Activated naive CD8-positive, alpha-beta T cell (primary cell): ENCODE results near the gene ZNF784.

ENCODE experiments used
- H3K27ac Mint-ChIP-seq: one replicate; pipeline ENCODE4 v1.8.0; 2021; ENCODE audit warnings: mixed read lengths
- H3K27me3 Mint-ChIP-seq: one replicate; pipeline ENCODE4 v1.8.0; 2021; ENCODE audit warnings: mixed read lengths
- H3K36me3 Mint-ChIP-seq: one replicate; pipeline ENCODE4 v1.8.0; 2021; ENCODE audit warnings: mixed read lengths
- H3K4me1 Mint-ChIP-seq: one replicate; pipeline ENCODE4 v1.8.0; 2021; ENCODE audit warnings: low read depth, mixed read lengths
- H3K4me3 Mint-ChIP-seq: one replicate; pipeline ENCODE4 v1.8.0; 2021; ENCODE audit warnings: mild to moderate bottlenecking, mixed read lengths
- H3K9me3 Mint-ChIP-seq: one replicate; pipeline ENCODE4 v1.8.0; 2021; ENCODE audit warnings: low read depth, mixed read lengths

The ZNF784 gene

DNA sequence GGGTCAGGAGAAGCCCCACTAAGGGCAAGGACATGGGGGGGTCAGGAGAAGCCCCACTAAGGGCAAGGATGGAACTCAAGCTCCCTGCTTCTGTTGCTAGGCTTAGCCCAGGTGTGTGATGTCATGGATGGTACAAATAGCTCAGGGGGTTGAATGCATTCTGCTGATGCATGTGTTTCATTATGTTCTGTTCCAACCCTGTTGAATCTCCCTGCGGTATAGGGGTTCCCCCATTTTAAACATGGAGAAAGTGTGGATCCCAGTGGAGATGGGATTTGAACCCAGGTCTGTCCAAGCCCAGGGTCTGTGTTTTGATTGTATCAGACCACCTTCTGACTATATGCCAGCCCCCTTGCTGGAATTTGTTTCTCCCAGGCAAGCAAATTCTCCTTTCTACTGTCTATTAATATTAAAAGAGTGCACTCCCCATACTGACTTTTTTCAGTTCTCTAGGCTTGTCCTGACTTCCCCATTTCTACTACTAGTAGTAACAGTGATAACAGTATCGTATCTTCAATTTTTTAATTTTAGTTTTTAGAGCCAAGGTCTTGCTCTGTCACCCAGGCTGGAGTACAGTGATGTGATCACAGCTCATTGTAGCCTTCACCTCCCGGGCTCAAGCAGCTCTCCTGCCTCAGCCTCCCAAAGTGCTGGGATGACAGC lies 12.3 kb downstream of the ZNF784 start:
- Mint-ChIP-seq H3K4me1 (peaks cover 41% of the 10 kb centered on the region), H3K36me3 (peaks cover 2% of the 10 kb centered on the region), H3K27ac (peak overlapping the region; percentile 28), H3K9me3 (no peaks in the 10 kb centered on the region), H3K27me3 (no peaks in the 10 kb centered on the region), H3K4me3 (no peak overlapping the region)

DNA sequence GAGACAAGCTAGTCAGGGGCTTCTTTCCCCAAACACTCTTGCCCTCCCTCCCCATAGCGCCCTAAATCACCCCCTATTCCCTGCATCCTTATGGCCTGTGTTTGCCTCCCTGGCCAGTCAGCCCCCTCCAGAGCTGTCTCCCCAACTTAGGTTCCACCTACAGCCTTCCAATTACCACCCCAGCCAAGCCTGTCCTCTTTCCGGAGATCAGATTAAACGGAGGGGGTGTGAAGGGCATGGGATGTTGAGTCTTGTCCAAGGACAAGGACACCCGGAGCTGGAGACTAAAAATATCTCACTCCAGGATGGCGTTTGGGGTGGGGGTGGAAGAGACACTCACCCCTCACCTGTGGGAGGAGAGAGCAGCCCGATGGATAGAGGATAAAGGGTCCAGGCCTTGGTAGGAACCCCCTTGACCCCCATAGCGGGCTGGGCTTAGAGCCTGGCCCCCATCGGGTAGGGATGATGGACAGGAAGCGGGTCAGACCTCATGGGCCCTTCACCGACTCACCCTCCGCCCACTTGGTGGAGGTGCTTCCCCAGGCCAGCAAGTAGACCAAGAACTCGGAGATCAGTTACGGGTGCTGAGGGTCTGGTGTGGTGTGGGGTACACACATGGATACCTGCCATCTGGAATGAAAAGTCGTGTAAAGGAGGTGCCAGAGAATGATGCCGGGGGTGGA lies 12.9 kb downstream of the ZNF784 start:
- H3K4me3 Mint-ChIP-seq, result no peak overlapping the region
- H3K9me3 Mint-ChIP-seq, result no peaks in the 10 kb centered on the region
- peaks cover 2% of the 10 kb centered on the region for H3K36me3 Mint-ChIP-seq
- no peaks in the 10 kb centered on the region for H3K27me3 Mint-ChIP-seq
- peaks cover 48% of the 10 kb centered on the region for H3K4me1 Mint-ChIP-seq
- peak overlapping the region; percentile 34 for H3K27ac Mint-ChIP-seq

DNA sequence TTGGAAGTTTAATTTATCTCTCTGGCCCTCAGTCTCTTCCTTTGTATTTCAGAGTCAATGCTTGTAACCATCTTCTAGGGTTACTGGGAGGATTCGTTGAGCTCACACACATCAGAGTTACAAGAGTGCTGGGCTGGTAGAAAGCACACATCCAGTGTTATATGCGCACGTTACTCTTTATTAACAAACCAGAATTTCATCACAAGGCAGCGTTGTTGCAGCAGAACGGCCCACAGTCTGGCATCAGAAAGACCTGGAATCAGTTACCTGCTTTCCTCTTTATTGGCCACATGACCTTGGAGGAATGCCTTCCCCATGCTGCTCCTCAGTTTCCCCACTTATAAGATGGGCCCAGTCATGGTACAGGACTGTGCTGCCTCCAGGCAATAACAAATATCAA lies 15.0 kb downstream of the ZNF784 start:
- H3K4me3 Mint-ChIP-seq, result no peak overlapping the region
- no peaks in the 10 kb centered on the region for H3K27me3 Mint-ChIP-seq
- peaks cover 58% of the 10 kb centered on the region for H3K4me1 Mint-ChIP-seq
- H3K27ac Mint-ChIP-seq, result peak overlapping the region; percentile 56
- H3K9me3 Mint-ChIP-seq, result no peaks in the 10 kb centered on the region
- peaks cover 2% of the 10 kb centered on the region for H3K36me3 Mint-ChIP-seq

DNA sequence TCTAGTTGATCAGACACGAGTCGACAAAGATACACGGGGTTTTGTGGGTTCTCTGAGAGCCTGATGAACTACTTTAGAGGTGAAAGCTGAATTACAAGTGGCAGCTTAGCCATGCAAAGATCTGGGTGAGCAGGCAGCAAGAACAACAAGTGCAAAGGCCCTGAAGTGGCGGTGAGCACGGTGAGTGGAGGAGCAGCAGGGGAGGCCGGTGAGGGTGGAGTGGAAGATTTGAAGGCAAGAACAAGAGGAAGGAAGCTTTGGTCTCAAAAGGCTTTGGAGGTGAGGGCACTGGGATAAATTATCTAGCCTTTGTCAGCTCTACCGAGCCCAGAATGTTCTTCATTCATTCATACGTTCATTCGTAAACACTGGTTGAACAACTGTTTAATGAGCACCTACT lies 17.5 kb downstream of the ZNF784 start:
- H3K27ac Mint-ChIP-seq, result peak overlapping the region; percentile 97
- peaks cover 59% of the 10 kb centered on the region for H3K4me1 Mint-ChIP-seq
- no peaks in the 10 kb centered on the region for H3K9me3 Mint-ChIP-seq
- H3K27me3 Mint-ChIP-seq, result no peaks in the 10 kb centered on the region
- peak overlapping the region; percentile 97 for H3K4me3 Mint-ChIP-seq
- peaks cover 2% of the 10 kb centered on the region for H3K36me3 Mint-ChIP-seq

DNA sequence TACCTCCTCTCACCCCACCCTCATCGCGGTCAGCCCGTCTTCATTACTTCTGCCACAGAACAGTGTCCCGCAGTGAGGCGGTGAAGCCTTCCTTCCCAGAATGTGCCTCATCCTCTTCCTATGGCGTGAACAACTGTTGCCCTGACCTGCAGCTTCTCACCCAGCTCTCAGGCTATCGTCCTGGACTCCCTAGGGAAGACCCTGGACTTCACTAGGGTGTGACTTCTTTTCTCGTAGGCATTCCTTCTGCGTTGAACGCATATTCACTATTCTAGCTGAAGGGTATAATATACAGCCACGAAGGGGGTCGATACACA lies 17.9 kb downstream of the ZNF784 start:
- Mint-ChIP-seq H3K27ac (peak overlapping the region; percentile 97), H3K36me3 (peaks cover 2% of the 10 kb centered on the region), H3K9me3 (no peaks in the 10 kb centered on the region), H3K4me3 (peak overlapping the region; percentile 97), H3K4me1 (peaks cover 59% of the 10 kb centered on the region), H3K27me3 (no peaks in the 10 kb centered on the region)

DNA sequence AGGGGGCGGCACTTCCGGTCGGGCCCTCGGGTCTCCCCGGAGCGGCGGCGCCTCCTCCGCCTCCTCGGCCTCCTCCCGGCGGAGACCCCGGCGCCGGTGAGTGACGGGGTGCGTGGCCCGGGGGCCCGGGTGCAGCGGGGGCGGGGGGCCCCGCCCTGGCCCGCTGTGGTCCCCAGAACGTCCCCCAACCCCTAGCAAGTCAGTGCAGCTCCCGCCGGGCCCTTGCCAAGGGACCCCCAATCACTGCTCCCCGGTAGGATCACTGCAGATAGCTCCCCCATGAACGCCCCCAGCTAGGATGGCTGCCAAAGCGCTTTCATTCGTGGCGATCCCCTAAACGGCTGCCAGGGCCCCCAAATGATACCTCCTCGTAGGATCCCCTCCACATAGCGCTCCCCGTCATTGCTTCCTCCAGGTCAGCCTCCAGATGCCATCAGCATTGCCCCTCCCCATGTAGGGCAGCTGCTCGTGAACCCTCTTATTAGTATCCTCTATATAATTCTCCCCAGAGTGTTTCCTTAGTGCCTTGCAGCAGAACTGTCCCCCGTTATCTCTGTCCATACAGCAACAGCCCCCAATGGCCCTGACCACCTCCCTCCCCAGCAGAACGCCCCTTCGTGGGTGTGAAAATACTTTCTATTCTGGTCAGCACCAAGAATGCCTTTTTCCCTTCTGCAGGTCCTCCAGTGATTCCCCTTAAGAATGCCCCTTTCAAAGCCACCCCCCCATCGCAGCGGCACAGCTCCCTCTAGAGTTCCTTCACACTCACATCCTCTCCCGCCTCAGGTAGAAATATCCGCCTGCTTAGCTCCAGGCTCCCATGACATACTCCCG lies 18.5 kb downstream of the ZNF784 start, which contains the start of gene ZNF865:
Gene ZNF865, plus strand, starts transcription at position 11 of the 834 bp plus-strand sequence. CDS start 7,972 bp downstream, outside the sequence.
- Mint-ChIP-seq H3K4me1 (peaks cover 59% of the 10 kb centered on the region), H3K27ac (peak within 1 kb of the TSS; percentile 97), H3K27me3 (no peaks in the 10 kb centered on the region), H3K4me3 (peak within 1 kb of the TSS; percentile 97), H3K36me3 (peaks cover 2% of the 10 kb centered on the region), H3K9me3 (no peaks in the 10 kb centered on the region)

DNA sequence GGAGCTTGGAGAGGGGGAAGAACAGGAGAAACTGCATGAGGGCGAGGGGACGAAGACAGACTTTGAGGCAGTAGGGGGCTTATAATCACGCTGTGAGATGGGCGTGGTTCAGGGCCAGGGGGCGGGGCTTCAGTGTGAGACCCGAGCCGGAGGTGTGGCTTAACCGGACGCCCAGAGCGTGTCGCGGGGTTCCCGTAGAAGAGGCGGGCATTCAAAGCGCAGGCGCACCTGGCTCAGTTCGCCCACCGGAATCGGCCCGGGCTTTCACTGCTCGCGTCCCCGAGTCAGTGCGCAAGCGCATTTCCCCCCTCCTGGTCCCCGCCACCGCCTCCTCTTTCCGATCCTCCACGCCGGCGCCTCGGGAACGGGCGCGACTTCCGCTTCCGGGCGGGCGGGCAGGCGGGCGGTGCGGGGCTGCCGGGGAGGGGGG lies 19.1 kb downstream of the ZNF784 start:
- peak overlapping the region; percentile 94 for H3K27ac Mint-ChIP-seq
- H3K9me3 Mint-ChIP-seq, result no peaks in the 10 kb centered on the region
- H3K27me3 Mint-ChIP-seq, result no peaks in the 10 kb centered on the region
- peaks cover 2% of the 10 kb centered on the region for H3K36me3 Mint-ChIP-seq
- H3K4me3 Mint-ChIP-seq, result peak overlapping the region; percentile 93
- peaks cover 53% of the 10 kb centered on the region for H3K4me1 Mint-ChIP-seq

DNA sequence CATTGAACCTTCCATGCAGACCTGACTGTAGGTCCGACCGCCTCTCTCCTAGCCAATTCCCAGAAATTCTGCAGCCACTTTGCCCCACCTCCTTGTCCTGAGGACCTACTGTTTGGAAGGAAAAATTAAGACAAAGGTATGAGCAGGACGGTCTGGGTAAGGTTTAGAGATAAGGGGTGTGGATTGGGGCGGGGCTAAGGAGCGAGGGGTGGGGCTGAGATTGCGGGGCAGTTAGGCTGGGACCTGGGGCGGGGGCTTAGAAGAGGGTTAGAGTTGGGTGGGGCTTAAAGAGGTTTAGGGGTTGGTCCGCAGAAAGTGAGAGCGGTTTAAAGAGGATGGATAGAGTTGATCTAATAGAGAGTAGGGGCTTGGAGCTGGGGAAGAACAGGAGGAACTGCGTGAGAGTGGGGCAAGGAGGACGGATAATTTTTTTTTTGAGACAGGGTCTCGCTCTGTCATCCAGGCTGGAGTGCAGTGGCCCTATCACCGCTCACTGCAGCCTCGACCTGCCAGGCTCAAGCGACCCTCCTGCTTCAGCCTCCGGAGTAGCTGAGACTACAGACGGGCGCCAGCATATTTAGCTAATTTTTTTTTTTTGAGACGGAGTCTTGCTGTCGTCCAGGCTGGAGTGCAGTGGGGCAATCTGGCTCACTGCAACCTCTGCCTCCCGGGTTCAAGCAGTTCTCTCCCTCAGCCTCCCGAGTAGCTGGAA lies 20.6 kb downstream of the ZNF784 start:
- H3K4me3 Mint-ChIP-seq, result peak overlapping the region; percentile 46
- peaks cover 47% of the 10 kb centered on the region for H3K4me1 Mint-ChIP-seq
- peaks cover 2% of the 10 kb centered on the region for H3K36me3 Mint-ChIP-seq
- H3K9me3 Mint-ChIP-seq, result no peaks in the 10 kb centered on the region
- H3K27ac Mint-ChIP-seq, result peak overlapping the region; percentile 28
- no peaks in the 10 kb centered on the region for H3K27me3 Mint-ChIP-seq

DNA sequence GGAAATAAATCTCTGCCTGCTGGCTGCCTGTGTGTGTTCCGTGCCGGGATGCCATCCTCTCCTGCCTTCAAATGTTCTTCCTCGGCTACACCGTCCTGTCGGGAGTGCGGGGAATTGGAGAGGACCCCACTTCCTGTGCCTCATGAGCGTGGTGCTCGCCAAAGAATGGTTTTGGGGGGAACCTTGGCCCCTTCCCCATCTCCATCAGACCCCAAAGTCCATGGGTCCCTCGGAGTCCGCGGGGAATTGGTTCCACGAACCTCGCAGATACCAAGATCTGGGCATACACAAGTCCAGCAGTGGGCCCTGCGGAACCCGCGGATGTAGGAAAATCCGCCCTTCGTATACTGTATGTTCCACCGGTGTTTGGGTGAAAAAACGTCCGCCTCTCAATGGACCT lies 21.3 kb downstream of the ZNF784 start:
- Mint-ChIP-seq H3K27ac (no peak overlapping the region), H3K4me1 (peaks cover 46% of the 10 kb centered on the region), H3K36me3 (peaks cover 4% of the 10 kb centered on the region), H3K27me3 (no peaks in the 10 kb centered on the region), H3K4me3 (peak overlapping the region; percentile 46), H3K9me3 (no peaks in the 10 kb centered on the region)

DNA sequence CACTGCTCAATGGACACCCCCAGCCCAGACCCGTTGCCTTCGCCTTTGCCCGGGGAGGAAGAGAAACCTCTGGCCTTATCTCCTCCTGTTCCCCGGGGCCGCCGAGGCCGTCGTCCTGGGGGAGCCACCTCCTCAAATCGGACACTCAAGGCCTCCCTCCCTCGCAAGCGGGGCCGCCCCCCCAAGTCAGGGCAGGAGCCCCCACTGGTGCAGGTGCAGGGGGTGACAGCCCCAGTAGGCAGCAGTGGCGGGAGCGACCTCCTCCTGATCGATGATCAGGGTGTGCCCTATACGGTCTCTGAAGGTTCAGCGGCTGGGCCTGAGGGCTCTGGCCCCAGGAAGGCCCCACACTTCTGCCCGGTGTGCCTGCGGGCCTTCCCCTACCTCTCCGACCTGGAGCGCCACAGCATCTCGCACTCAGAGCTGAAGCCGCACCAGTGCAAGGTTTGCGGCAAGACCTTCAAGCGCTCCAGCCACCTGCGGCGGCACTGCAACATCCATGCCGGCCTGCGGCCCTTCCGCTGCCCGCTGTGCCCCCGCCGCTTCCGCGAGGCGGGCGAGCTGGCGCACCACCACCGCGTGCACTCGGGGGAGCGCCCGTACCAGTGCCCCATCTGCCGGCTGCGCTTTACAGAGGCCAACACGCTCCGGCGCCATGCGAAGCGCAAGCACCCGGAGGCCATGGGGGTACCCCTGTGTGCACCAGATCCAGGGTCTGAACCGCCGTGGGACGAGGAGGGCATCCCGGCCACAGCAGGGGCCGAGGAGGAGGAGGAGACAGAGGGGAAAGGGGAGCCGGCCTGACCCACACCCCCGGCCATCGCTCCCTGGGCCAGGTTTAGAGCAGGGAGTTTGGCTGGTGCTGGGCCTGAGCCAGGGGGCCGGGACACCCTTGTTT lies 22.0 kb downstream of the ZNF784 start:
- Mint-ChIP-seq H3K9me3 (no peaks in the 10 kb centered on the region), H3K27ac (no peak overlapping the region), H3K36me3 (peaks cover 4% of the 10 kb centered on the region), H3K4me1 (peaks cover 38% of the 10 kb centered on the region), H3K27me3 (no peaks in the 10 kb centered on the region), H3K4me3 (no peak overlapping the region)

DNA sequence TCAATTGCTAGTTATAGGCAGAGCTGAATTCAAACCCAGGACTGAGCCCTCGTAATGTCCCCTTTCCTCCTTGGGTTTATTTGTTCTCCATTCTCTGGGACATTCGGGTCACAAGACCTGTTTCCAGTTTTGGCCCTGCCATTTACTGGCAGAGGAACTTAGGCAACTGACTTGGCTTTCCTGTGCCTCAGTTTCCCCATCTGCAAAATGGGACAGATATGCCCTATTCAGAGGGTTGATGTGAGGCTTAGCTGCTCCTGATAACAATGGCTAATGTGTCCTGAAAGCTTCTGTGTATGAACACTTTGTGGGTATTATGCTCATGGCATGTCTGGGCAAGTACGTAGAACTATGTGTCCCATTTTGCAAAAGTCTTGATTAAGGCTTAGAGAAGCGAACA lies 23.3 kb downstream of the ZNF784 start:
- H3K9me3 Mint-ChIP-seq, result no peaks in the 10 kb centered on the region
- no peaks in the 10 kb centered on the region for H3K27me3 Mint-ChIP-seq
- peak overlapping the region; percentile 81 for H3K27ac Mint-ChIP-seq
- peaks cover 28% of the 10 kb centered on the region for H3K4me1 Mint-ChIP-seq
- H3K4me3 Mint-ChIP-seq, result peak overlapping the region; percentile 87
- peaks cover 8% of the 10 kb centered on the region for H3K36me3 Mint-ChIP-seq

DNA sequence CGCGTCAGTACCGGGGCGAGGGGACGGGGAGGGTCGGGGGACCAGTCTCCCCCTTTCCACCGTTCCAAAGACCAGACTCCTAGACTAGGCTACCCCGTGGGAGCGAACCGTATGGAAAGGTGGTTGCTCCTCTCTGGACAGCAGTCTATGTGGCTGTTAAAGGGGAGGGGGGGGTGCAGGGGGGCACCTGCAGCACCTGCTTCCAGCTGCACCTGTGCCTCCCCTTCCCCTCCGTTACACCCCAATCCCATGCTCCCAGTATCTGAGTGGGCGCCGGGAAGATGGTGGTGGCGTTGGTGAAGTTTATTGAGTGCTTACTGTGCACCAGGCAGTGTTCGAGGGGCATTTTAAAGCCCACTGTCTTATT lies 23.7 kb downstream of the ZNF784 start:
- Mint-ChIP-seq H3K4me3 (peak overlapping the region; percentile 87), H3K9me3 (no peaks in the 10 kb centered on the region), H3K27me3 (no peaks in the 10 kb centered on the region), H3K36me3 (peaks cover 10% of the 10 kb centered on the region), H3K27ac (peak overlapping the region; percentile 81), H3K4me1 (peaks cover 27% of the 10 kb centered on the region)

DNA sequence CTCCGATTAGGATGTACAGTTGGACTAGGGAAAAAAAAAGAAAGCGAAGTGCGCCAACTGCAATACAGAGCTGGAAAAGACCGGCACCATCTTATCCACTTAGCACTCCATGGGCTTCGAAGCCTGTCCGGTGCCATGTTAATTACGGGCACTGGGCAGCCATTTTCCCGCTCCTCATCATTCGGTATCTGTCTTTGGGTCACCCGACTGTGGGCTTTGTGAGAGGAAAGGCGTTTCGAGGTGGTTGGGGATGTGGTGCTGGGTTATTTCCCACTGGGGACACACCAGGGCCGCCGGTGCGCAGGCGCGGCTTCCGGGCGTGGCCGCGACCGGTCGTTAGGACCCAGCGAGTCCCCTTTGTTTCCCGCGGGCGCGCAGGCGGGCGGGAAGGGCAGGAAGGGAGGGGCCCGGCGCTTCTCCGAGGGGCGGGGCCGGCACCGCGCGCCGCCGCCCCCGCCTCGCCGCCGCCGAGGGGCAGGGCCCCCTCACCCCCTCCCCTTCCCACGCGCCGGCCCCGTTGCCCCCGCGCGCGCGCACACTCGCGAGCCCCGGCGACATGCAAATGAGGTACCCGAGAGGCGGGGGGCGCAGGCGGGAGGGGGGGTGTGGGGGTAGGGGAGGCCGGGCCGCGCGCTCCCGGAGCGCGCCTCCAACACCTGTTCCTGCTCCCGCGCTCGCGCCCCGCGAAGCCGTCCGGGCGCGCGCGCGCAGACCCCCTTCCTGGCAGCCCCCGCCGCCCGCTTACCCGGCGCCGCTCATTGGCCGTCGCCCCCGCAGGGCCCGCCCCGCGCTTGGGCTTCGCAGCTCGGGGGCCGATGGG lies 24.3 kb downstream of the ZNF784 start, which contains the start of gene ZNF524:
Gene ZNF524, plus strand, starts transcription at position 447 of the 820 bp plus-strand sequence. CDS start 1,825 bp downstream, outside the sequence.
- peaks cover 16% of the 10 kb centered on the region for H3K36me3 Mint-ChIP-seq
- peak within 1 kb of the TSS; percentile 100 for H3K27ac Mint-ChIP-seq
- no peaks in the 10 kb centered on the region for H3K27me3 Mint-ChIP-seq
- peak within 1 kb of the TSS; percentile 99 for H3K4me3 Mint-ChIP-seq
- no peaks in the 10 kb centered on the region for H3K9me3 Mint-ChIP-seq
- H3K4me1 Mint-ChIP-seq, result peaks cover 29% of the 10 kb centered on the region
